Tibial nerve (tissue), 4 donors: ENCODE results near the gene CYTH4.

Source experiments
- CTCF ChIP-seq, 5 experiments: fragments of 200-600 bp in 3 of 5; fragments of 450-650 bp in 2 of 5; sonication (generic) in 3 of 5; IDR thresholded peaks; one replicate each; pipeline ENCODE4 v1.5.1; 2016 to 2019; ENCODE audit warnings: antibody characterized with exemption in 5 of 5, mild to moderate bottlenecking in 3 of 5, moderate library complexity in 2 of 5
- EP300 ChIP-seq, 2 donors: sonication (generic); formaldehyde crosslinking; IDR thresholded peaks; one replicate each; pipeline ENCODE4 v1.6.1; 2017; ENCODE audit warnings: antibody characterized with exemption in 2 of 2, mild to moderate bottlenecking in 1 of 2
- POLR2A ChIP-seq, 2 donors: fragments of 450-650 bp; IDR thresholded peaks; one replicate each; pipeline ENCODE4 v1.6.1; 2017; ENCODE audit warnings: antibody characterized with exemption in 2 of 2, mild to moderate bottlenecking in 2 of 2, moderate library complexity in 2 of 2

GRCh38 chr22:37357446-37358075, 75.3 kb downstream of the CYTH4 start:
- TF ChIP-seq POLR2A (IDR thresholded peaks at IDR 0.05) (no peak), CTCF (IDR thresholded peaks at IDR 0.05) (no peak), EP300 (IDR thresholded peaks at IDR 0.05) (no peak)
